GM12878 (cell line): ENCODE results near the gene AMER2. TPM values are rescaled to one million over a fixed set of nuclear protein-coding genes. Genes with fewer than 3 reads are reported as not detected.

Experiments used
- ATAC-seq: fragments of 200-7000 bp; cut with Tn5 transposase; 3 replicates; pipeline ENCODE4 v1.9.1; 2020; ENCODE audit warnings: mild to moderate bottlenecking, moderate library complexity
- BruUV-seq: library from RNA; stranded (reverse); fragments of 400-500 nt; replicated peaks from 2 replicates; lab custom pipeline; 2021; lab: Mats Ljungman, UMichigan
- CTCF ChIA-PET: fragments of 300-600 bp; sonication (Branson Sonifier 250); formaldehyde crosslinking; extraction: SDS; loops from one replicate; lab custom pipeline; 2021; ENCODE audit warnings: inconsistent platforms; lab: Yijun Ruan, JAX
- POLR2A ChIA-PET: fragments of 350-600 bp; formaldehyde crosslinking; extraction: SDS; loops from one replicate; lab custom pipeline; 2021; ENCODE audit warnings: inconsistent platforms; lab: Charles Lee
- RAD21 ChIA-PET: fragments of 300-600 bp; sonication (Branson Sonifier 250); formaldehyde crosslinking; loops from one replicate; lab custom pipeline; 2023; ENCODE audit warnings: antibody characterized with exemption; ENCODE audit not compliant: unreplicated experiment; lab: Charles Lee
- SMC1A ChIA-PET: fragments of 300-600 bp; sonication (Branson Sonifier 250); formaldehyde crosslinking; loops from one replicate; lab custom pipeline; 2023; ENCODE audit not compliant: unreplicated experiment, uncharacterized antibody; lab: Charles Lee
- DNase-seq: peaks from one replicate; pipeline ENCODE4 v3.0.0-alpha.2; 2011; ENCODE audit warnings: low read depth, low spot score
- FAIRE-seq: peaks from 3 replicates; lab custom pipeline; 2011; peaks lifted over from hg19 to GRCh38; lab: Jason Lieb, UNC
- H2AFZ ChIP-seq: 2 replicates; pipeline ENCODE4 v1.6.0; 2011; ENCODE audit warnings: low read depth, low read length, control low read depth; ENCODE audit not compliant: control insufficient read depth
- H3K27ac ChIP-seq: 2 replicates; pipeline ENCODE4 v1.5.1; 2011; ENCODE audit warnings: control low read depth; ENCODE audit not compliant: control insufficient read depth, insufficient read depth
- H3K27me3 ChIP-seq, 2 experiments: replicated peaks in 1 of 2; 2 replicates each; pipeline versions ENCODE4 v1.6.0 to v1.6.1; 2011; ENCODE audit warnings: low read length in 1 of 2; ENCODE audit not compliant: control insufficient read depth in 2 of 2, insufficient read depth in 2 of 2
- H3K36me3 ChIP-seq, 2 experiments: 2 replicates each; pipeline ENCODE4 v1.5.1; 2011; ENCODE audit warnings: low read length in 1 of 2; ENCODE audit not compliant: control insufficient read depth in 2 of 2, insufficient read depth in 2 of 2
- H3K4me1 ChIP-seq: 2 replicates; pipeline ENCODE4 v1.6.1; 2011; ENCODE audit warnings: mild to moderate bottlenecking, low read length, moderate library complexity, mixed read lengths; ENCODE audit not compliant: control insufficient read depth, insufficient read depth
- H3K4me2 ChIP-seq: 2 replicates; pipeline ENCODE4 v1.6.0; 2011; ENCODE audit warnings: control low read depth; ENCODE audit not compliant: control insufficient read depth, insufficient read depth
- H3K4me3 ChIP-seq: fragments of 200-600 bp; sonication (generic); 2 replicates; pipeline ENCODE4 v1.5.1; 2016
- H3K79me2 ChIP-seq: 2 replicates; pipeline ENCODE4 v1.6.0; 2011; ENCODE audit warnings: low read length; ENCODE audit not compliant: control insufficient read depth, insufficient read depth
- H3K9ac ChIP-seq: 2 replicates; pipeline ENCODE4 v1.8.0; 2011; ENCODE audit warnings: low read length, control low read depth, mixed read lengths; ENCODE audit not compliant: control insufficient read depth, insufficient read depth
- H3K9me3 ChIP-seq: replicated peaks from 3 replicates; pipeline ENCODE4 v1.5.1; 2011; ENCODE audit warnings: mild to moderate bottlenecking, low read length; ENCODE audit not compliant: control insufficient read depth, insufficient read depth
- H4K20me1 ChIP-seq: 2 replicates; pipeline ENCODE4 v1.6.0; 2011; ENCODE audit not compliant: control insufficient read depth, insufficient read depth
- CREB1 ChIP-seq: IDR thresholded peaks from 2 replicates; pipeline ENCODE4 v1.6.1; 2012; ENCODE audit warnings: low read depth, mild to moderate bottlenecking, inconsistent platforms
- CREM ChIP-seq: IDR thresholded peaks from 2 replicates; pipeline ENCODE4 v1.6.1; 2014; ENCODE audit warnings: antibody characterized with exemption, low read depth
- GATAD2B ChIP-seq: fragments of 450-650 bp; conservative IDR thresholded peaks from 2 replicates; pipeline ENCODE4 v1.6.1; 2017; ENCODE audit warnings: low read depth, mild to moderate bottlenecking, moderate library complexity
- HDAC2 ChIP-seq: fragments of 200-600 bp; sonication (generic); IDR thresholded peaks from 2 replicates; pipeline ENCODE4 v1.6.1; 2017
- WGBS: methylation state at CpG from one replicate; pipeline ENCODE4 v1.1.6; 2016; ENCODE audit warnings: low lambda C conversion rate; ENCODE audit not compliant: insufficient replicate concordance, insufficient coverage; ENCODE audit errors: missing lambda C conversion rate; 5-methylcytosine and 5-hydroxymethylcytosine counted together
- in situ Hi-C: fragments of 300-500 bp; cut with MboI; formaldehyde crosslinking; loops from 9 replicates; pipeline ENCODE4 v1.14.3; 2018; ENCODE audit warnings: mixed read lengths
- intact Hi-C: fragments of 100-400 bp; cut with micrococcal nuclease; formaldehyde crosslinking; loops from one replicate; pipeline ENCODE4 v1.14.2; 2022; ENCODE audit not compliant: unreplicated experiment
- polyA plus RNA-seq, 11 experiments: library from polyadenylated mRNA; depleted of rRNA in 4 of 11; unstranded in 6 of 11; stranded (reverse) in 5 of 11; fragments of >200 nt; fragmentation: Nextera tagmentation in 4 of 11; fragmentation: Illumina TruSeq in 1 of 11; extraction: Ambion mirVana in 4 of 11; extraction: Trizol in 1 of 11; gene quantifications; 1 replicate in 1 of 11; 2 replicates in 10 of 11; pipeline versions ENCODE4 v1.2.1 to v1.2.3, GENCODE V29; 2011 to 2016; ENCODE audit warnings: inconsistent platforms in 2 of 11, missing spikeins in 2 of 11, low read depth in 1 of 11
- total RNA-seq, 4 experiments: library from RNA; depleted of rRNA in 3 of 4; stranded (reverse); fragments of >200 nt in 3 of 4; fragmentation: Illumina TruSeq in 1 of 4; extraction: Trizol in 1 of 4; gene quantifications; 2 replicates each; pipeline versions ENCODE4 v1.2.1 to v1.2.3, GENCODE V29; 2013 to 2021
- TF ChIP-seq, protein P1 (sequence below): fragments of 450-650 bp; IDR thresholded peaks from 2 replicates; pipeline ENCODE4 v1.6.1; 2017; ENCODE audit warnings: mild to moderate bottlenecking

Gene AMER2
- total and polyA plus RNA-seq, 10 of the 15 experiments (the other 5 are each of a cell fraction or from before 2014, with no cell fraction given) = 0.01 to 0.34 (median 0.21) TPM

DNA sequence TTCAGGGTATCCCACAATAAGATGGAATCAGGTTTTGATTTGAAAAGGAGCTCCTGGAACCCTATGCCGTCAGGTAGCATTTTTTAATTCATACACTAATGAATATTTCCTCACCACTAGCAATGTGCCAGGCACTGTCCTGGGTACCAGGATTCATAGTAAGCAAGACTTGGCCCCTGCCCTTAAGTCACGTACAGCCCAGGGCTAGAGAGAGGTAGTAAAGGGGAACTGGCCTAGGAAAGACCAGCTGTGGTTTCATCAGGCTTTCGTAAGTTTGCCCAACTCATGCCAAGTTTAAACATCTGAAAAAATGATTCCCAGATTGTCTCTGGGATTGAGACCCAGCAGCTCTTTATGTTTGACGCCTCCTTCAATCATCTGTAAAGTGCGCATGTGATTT, 45.9 kb upstream of the AMER2 start:
- POLR2A ChIA-PET = no interaction called here
- Histone ChIP-seq H3K27me3 (no peaks in the 10 kb centered on the region), H3K27ac (no peak overlapping the region), H3K4me3 (no peak overlapping the region), H3K79me2 (no peaks in the 10 kb centered on the region), H3K9ac (no peak overlapping the region), H3K36me3 (no peaks in the 10 kb centered on the region), H3K4me2 (no peak overlapping the region), H3K4me1 (no peaks in the 10 kb centered on the region), H3K9me3 (no peaks in the 10 kb centered on the region), H4K20me1 (no peaks in the 10 kb centered on the region), H2AFZ (no peak overlapping the region)
- DNase-seq = no peak
- SMC1A ChIA-PET = interaction anchor here (0.5 to 2.0 kb wide), 2 partner anchors 11 to 66 kb away, joined by 3 to 6 read pairs; no protein-coding TSS in a partner anchor
- peak; percentile 29; the same call in 1 of the 3 replicates for ATAC-seq
- no peak for FAIRE-seq
- RAD21 ChIA-PET = no interaction called here
- in situ Hi-C loops (no loop called here), intact Hi-C loops (no loop called here)
- TF ChIP-seq HDAC2 = no peak
- 48% methylated on average over 5 of the region's 5 CpGs for WGBS
- BruUV-seq = no TSS peak
- CTCF ChIA-PET = interaction anchor here (1.4 to 1.7 kb wide), 2 partner anchors 35 to 132 kb away, joined by 3 read pairs; no protein-coding TSS in a partner anchor

DNA sequence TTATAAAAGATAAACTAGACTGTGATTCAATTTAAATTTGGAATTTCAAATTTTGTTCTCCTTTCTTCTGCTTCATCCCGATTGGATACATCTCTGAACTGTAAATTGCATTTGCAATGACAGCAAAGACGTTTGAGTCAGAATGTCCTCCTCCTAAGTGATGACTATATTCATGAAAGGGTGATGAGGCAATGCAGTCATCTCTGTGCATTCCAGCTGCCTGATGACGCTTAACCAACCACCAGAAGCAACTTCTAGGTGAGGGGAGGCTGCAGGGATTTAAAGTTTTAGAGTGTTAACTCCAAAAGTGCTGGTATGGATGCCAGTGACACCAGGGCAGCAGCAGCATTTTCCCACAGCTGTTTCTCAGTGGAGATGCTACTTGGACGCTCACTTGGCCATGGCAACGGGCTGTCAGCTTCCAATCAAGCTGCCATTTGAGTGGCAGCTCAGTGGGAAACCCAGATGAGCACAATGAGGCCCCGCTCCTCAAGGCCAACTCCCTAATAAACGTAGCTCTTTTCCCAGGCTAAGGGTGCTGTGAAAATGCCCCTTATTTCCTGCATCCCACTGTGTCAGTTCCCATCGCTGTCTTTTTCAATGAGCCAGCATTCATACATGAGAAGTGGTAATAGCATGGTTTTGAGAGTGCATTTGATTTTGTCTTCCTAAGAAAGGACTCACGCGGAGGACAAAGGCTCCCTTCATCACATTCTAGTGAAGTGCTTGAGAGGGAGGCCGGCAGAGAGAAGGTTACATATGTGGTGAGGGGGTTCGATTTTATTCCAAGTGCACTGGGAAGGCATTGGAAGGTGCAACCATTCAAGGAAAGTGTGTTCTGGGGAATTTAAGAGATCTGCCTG, 45.2 kb upstream of the AMER2 start:
- no peak overlapping the region for H3K4me2 ChIP-seq
- no peaks in the 10 kb centered on the region for H3K27me3 ChIP-seq
- H3K36me3 ChIP-seq = no peaks in the 10 kb centered on the region
- no peak for FAIRE-seq
- no peak for DNase-seq
- no peak overlapping the region for H3K9ac ChIP-seq
- no peak overlapping the region for H3K4me3 ChIP-seq
- TF ChIP-seq CREB1 (peak; percentile 78), GATAD2B (no peak), CREM (0 out of 2 replicates have a peak, but pooled peaks have one; percentile 24)
- TF ChIP-seq, protein P1, sequence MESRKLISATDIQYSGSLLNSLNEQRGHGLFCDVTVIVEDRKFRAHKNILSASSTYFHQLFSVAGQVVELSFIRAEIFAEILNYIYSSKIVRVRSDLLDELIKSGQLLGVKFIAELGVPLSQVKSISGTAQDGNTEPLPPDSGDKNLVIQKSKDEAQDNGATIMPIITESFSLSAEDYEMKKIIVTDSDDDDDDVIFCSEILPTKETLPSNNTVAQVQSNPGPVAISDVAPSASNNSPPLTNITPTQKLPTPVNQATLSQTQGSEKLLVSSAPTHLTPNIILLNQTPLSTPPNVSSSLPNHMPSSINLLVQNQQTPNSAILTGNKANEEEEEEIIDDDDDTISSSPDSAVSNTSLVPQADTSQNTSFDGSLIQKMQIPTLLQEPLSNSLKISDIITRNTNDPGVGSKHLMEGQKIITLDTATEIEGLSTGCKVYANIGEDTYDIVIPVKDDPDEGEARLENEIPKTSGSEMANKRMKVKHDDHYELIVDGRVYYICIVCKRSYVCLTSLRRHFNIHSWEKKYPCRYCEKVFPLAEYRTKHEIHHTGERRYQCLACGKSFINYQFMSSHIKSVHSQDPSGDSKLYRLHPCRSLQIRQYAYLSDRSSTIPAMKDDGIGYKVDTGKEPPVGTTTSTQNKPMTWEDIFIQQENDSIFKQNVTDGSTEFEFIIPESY = no peak
- intact Hi-C loops (no loop called here), in situ Hi-C loops (no loop called here)
- BruUV-seq = no TSS peak
- no peaks in the 10 kb centered on the region for H3K9me3 ChIP-seq
- no peaks in the 10 kb centered on the region for H3K4me1 ChIP-seq
- ChIA-PET RAD21 (no interaction called here), CTCF (interaction anchor here (1.4 to 1.7 kb wide), 2 partner anchors 36 to 131 kb away, joined by 3 read pairs; no protein-coding TSS in a partner anchor), SMC1A (interaction anchor here (0.5 to 2.0 kb wide), 2 partner anchors 11 to 66 kb away, joined by 3 to 6 read pairs; no protein-coding TSS in a partner anchor), POLR2A (no interaction called here)
- H3K27ac ChIP-seq = no peak overlapping the region
- ATAC-seq = peak; percentile 46
- H4K20me1 ChIP-seq = no peaks in the 10 kb centered on the region
- H3K79me2 ChIP-seq = no peaks in the 10 kb centered on the region
- H2AFZ ChIP-seq = no peak overlapping the region
- WGBS = 34% methylated on average over 12 of the region's 12 CpGs
